Effector memory CD4-positive, alpha-beta T cell (primary cell): Measurements from ENCODE around the gene HHATL.

Experiments
- DNase-seq, 3 donors: peaks; one replicate each; pipeline ENCODE4 v3.0.0-alpha.2; 2020
- H3K27ac ChIP-seq: 2 replicates; pipeline ENCODE4 v1.7.0; 2013; ENCODE audit warnings: mild to moderate bottlenecking, low read length, moderate library complexity; ENCODE audit not compliant: insufficient read depth, poor library complexity, severe bottlenecking
- H3K27me3 ChIP-seq: replicated peaks from 2 replicates; pipeline ENCODE4 v1.7.0; 2013; ENCODE audit warnings: mild to moderate bottlenecking, low read length; ENCODE audit not compliant: insufficient read depth, control insufficient read depth, poor library complexity, severe bottlenecking
- H3K36me3 ChIP-seq: 2 replicates; pipeline ENCODE4 v1.7.0; 2013; ENCODE audit warnings: mild to moderate bottlenecking, low read length, moderate library complexity; ENCODE audit not compliant: control insufficient read depth, insufficient read depth
- H3K4me1 ChIP-seq: 2 replicates; pipeline ENCODE4 v1.7.0; 2013; ENCODE audit warnings: low read length, mild to moderate bottlenecking; ENCODE audit not compliant: control insufficient read depth, insufficient read depth, poor library complexity, severe bottlenecking
- H3K4me3 ChIP-seq: 2 replicates; pipeline ENCODE4 v1.7.0; 2013; ENCODE audit warnings: low read length, low read depth, mild to moderate bottlenecking; ENCODE audit not compliant: insufficient read depth, poor library complexity, severe bottlenecking
- H3K9me3 ChIP-seq: 2 replicates; pipeline ENCODE4 v1.7.0; 2013; ENCODE audit warnings: mild to moderate bottlenecking, low read length, moderate library complexity; ENCODE audit not compliant: control insufficient read depth

The HHATL gene

DNA sequence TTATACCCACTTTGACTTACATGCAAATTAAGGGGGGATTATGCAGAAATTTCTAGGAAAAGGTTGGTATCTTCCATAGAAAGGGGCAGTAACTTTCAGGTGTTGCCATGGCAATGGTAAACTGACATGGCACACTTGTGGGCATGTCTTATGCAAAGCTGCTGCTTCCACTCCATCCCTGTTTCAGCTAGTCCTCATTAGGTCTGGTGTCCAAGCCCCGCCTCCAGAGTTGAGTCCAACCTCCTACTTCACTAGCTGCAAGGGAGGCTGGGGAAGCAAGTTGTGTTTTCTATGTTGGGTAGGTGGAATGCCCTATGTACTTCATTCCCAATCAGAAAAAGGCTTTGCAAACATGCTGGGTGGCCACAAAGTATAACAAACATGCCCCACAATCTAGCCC, 31.9 kb downstream of the HHATL start:
- H3K27me3 ChIP-seq = no peaks in the 10 kb centered on the region
- H3K27ac ChIP-seq = no peak overlapping the region
- H3K4me1 ChIP-seq = no peaks in the 10 kb centered on the region
- no peak for DNase-seq
- H3K4me3 ChIP-seq = no peak overlapping the region
- H3K9me3 ChIP-seq = no peaks in the 10 kb centered on the region
- no peaks in the 10 kb centered on the region for H3K36me3 ChIP-seq

DNA sequence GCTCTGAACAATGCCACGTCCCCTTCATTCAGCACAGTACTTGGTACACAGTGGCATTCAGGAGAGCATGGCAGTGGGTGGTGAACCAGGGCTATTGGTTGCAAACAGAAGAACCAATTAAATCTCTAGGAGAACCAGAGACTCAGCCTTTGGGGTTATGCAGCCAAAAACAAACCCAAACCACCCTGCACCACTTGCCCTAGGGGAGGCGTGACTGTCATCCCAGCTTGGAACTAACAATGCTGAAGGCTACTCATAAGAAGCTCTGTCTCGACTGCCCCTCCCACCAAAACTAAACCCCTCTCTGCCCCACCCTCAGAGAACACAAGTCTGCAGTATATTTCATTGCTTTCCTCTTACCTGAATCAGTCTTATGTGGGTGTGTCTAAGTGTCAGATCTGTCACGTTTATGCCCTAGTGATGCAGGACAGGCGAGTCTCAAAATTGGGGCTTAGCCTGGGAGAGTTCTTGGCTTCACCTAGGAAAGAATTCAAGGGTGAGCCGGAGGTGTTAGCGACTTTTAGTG, 32.5 kb downstream of the HHATL start:
- no peak for DNase-seq
- Histone ChIP-seq H3K9me3 (no peaks in the 10 kb centered on the region), H3K4me3 (no peak overlapping the region), H3K27ac (no peak overlapping the region), H3K4me1 (no peaks in the 10 kb centered on the region), H3K36me3 (no peaks in the 10 kb centered on the region), H3K27me3 (no peaks in the 10 kb centered on the region)

DNA sequence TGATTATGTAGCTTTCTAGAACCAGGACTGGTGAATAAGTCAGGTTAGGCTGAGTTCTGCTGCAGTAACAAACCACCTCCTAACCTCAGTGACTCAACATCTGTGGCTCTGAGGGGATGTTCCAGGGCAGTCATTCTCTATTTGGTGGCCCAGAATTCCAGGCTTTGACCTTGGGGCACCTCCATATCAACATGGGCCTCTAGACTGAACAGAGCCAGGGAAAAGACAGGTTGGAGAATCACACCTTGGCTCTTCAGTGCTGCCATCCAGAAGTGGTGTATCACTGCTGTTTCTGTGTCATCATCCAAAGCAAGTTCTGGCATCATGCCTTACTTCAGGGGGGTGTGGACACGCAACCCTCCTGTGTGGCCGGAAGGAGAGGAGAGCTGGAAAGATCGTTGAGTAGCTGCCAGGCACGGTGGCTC, 33.8 kb downstream of the HHATL start:
- Histone ChIP-seq H3K27ac (no peak overlapping the region), H3K27me3 (no peaks in the 10 kb centered on the region), H3K4me3 (no peak overlapping the region), H3K36me3 (no peaks in the 10 kb centered on the region), H3K4me1 (no peaks in the 10 kb centered on the region), H3K9me3 (no peaks in the 10 kb centered on the region)
- no peak for DNase-seq

DNA sequence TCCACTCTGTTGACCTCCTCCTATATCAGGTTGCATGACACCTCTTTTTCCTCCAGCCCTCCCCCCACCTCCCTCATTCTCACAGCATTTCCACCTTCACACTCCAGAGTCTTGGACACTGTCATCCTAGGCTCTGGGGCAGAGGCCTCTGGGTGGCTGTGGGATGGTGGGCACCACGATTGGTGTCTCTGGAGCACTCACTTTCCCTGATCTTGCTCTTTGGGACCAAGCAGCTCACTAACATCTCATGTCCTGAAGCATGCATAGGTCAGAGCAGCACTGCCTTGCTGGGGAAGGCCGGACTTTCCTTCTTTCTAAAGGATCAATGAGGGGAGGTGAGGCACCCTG, 34.2 kb downstream of the HHATL start:
- no peaks in the 10 kb centered on the region for H3K4me1 ChIP-seq
- no peaks in the 10 kb centered on the region for H3K36me3 ChIP-seq
- H3K9me3 ChIP-seq = no peaks in the 10 kb centered on the region
- no peak for DNase-seq
- H3K27me3 ChIP-seq = no peaks in the 10 kb centered on the region
- no peak overlapping the region for H3K4me3 ChIP-seq
- no peak overlapping the region for H3K27ac ChIP-seq

DNA sequence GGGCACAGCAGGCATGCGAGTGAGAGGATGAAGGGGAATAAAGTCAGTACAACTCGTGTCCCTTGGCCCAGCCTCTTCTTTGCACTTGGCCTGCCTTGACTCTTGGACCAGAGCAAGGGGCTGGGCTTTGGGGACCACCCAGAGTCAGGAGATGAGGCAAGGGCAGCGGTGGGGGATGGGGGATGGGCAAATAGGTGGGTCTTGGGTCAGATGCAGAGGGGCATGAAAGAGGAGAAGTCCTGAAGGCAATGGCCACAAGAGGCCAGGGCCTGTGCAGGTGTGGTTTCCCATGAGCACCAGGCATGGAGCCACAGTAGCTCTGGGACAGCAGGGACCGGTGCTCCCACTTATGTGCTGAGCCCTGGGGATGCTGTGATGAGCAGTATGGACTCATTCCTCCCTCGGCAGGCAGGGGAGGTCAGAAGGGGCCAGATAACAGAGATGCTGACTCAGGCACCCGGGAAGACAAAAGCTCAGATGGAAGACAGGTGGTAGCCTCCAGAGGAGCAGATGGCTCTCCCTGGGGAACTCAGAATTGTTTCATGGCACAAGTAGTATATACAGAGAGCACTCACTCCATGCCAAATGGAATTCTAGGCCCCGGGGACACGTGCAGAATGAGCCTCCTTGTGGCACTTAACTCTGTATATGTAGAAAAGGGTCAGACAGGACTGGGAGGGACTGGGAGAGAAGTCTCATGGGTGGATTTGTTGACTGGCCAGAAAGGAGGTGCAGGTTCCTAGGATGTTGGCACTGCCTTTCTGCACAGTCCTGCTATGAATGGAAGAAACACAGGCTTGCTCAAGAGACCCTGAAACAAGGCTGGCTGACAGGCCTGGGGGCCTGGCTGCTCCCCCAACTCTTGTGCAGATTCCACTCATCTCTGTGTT, 34.8 kb downstream of the HHATL start:
- Histone ChIP-seq H3K4me1 (no peaks in the 10 kb centered on the region), H3K27ac (no peak overlapping the region), H3K36me3 (no peaks in the 10 kb centered on the region), H3K9me3 (no peaks in the 10 kb centered on the region), H3K4me3 (no peak overlapping the region), H3K27me3 (no peaks in the 10 kb centered on the region)
- DNase-seq = no peak

DNA sequence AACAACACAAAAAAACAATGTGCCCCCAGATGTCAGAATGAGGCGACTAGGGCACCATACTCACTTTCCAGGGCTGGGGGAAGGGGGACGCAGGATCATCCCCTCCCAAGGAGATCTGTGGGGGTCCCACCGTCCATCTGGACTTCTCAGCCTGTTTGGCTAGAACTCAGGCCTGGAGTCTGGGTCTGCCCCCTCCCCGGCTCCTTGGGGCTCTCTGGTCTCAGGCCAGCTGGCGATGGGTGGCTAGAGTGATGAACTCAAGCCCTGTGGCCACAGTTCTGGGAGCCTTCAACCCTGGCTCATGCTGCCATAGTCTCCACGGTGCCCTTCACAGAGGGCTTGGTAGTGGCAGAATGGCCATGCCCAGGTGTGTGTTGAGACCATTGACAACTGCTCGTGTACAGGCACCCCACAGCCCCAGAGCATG, 35.5 kb downstream of the HHATL start:
- DNase-seq = no peak
- H3K27me3 ChIP-seq = no peaks in the 10 kb centered on the region

DNA sequence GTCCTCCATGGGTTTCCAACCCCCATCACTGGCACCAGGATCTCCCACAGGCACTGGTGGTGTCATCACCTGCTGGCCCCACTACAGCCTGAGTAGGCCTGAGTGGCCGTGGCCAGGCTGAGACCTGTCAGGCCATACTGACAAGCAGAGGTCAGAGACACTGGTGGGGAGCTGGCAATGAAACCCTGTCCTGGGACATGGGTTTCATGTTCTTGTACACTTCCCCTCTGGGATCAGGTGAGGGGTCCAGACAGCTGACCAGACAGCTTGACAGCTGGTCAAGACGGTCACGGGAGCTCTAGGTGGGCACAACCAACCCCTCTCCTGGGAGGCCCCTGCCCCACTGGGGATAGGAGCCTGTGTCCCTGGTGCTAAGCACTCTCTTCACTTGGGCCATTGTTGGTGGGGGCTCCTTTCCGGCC, 36.0 kb downstream of the HHATL start:
- no peaks in the 10 kb centered on the region for H3K9me3 ChIP-seq
- no peaks in the 10 kb centered on the region for H3K27me3 ChIP-seq
- DNase-seq = no peak
- H3K4me1 ChIP-seq = no peaks in the 10 kb centered on the region
- no peaks in the 10 kb centered on the region for H3K36me3 ChIP-seq
- H3K4me3 ChIP-seq = no peak overlapping the region
- no peak overlapping the region for H3K27ac ChIP-seq

More for the DNA sequence above, 35.5 kb downstream of the HHATL start:
- no peaks in the 10 kb centered on the region for H3K4me1 ChIP-seq
- no peak overlapping the region for H3K4me3 ChIP-seq
- no peaks in the 10 kb centered on the region for H3K36me3 ChIP-seq
- H3K9me3 ChIP-seq = no peaks in the 10 kb centered on the region
- H3K27ac ChIP-seq = no peak overlapping the region

DNA sequence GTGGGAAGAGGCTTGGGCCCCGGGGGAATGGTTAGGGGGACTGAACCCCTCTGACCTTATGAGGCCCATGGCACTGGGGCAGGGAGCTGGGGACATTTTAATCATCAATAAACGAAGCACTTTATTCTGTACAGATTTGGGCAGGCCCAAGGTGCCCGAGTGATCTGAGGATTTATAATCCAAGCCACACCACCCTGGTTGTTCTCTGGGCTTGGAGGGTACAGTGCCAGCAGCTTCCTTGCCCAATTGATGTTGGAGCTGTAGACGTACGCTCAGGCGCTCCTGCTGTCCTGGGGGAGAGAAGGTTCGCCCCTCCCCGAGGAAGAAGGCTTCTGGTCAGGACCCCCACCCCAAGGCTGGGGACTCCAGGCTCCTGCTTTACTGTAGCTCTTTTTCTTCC, 36.6 kb downstream of the HHATL start:
- H3K36me3 ChIP-seq = no peaks in the 10 kb centered on the region
- H3K27ac ChIP-seq = no peak overlapping the region
- H3K4me3 ChIP-seq = no peak overlapping the region
- no peaks in the 10 kb centered on the region for H3K9me3 ChIP-seq
- no peaks in the 10 kb centered on the region for H3K27me3 ChIP-seq
- H3K4me1 ChIP-seq = no peaks in the 10 kb centered on the region
- no peak for DNase-seq

DNA sequence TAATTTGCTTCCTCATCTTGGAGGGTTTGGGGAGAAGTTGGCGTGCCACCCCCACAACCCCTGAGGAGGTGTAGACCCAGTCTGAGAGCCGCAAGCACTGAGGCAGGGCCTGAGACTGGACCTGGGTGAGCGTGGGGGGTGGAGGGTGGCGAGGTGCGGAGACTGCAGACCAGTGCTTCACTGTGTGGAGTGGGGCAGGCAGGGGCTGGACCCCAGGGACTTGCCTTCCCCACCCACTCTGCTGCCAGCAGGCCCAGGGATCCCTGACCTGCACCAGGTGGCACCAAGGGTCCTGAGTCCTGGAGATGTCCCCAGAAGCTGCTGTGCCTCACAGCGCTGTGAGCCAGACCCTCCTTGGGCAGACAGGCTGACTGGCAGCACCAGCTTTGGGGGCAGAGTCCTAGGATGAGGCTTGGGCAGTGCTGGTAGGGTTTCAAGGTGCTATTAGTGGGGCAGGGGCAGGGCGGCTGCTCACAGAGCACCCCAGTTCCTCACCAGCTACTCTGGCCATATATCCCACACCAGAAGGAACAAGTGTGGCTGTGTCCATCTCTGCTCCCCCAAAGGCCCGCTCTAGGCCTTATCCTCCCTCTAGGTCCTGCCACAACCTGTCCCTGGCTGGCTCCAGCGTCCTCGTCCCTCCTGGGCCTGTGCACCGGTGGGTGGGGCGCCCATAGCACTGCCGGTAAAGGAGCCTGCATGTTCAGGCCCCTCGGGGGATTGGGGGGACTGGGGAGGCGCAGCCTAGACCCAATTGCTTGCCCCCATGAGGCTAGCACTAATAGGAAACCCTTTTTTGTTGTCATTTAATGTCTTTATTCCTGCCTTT, 37.3 kb downstream of the HHATL start:
- H3K9me3 ChIP-seq = no peaks in the 10 kb centered on the region
- no peaks in the 10 kb centered on the region for H3K4me1 ChIP-seq
- no peaks in the 10 kb centered on the region for H3K36me3 ChIP-seq
- H3K27me3 ChIP-seq = no peaks in the 10 kb centered on the region
- no peak overlapping the region for H3K27ac ChIP-seq
- H3K4me3 ChIP-seq = no peak overlapping the region
- no peak for DNase-seq

DNA sequence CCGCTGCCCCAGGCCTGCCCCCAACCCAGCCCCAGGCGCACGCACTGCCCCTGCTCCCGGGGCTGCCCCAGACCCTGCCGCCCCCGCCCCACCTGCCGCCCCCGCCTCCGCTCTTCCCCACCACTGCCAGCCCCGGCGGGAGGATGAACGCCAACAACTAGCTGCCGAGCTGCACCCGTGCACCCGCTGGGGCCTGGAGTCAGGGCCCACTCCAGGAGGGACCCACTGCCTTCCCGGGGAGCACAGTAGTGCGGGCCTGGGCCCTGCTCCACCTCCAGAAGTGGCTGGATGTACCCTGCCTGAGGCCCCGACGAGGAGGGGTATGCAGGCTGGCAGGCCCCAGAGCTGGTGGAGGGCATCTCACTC, 38.2 kb downstream of the HHATL start:
- Histone ChIP-seq H3K27ac (no peak overlapping the region), H3K36me3 (no peaks in the 10 kb centered on the region), H3K4me3 (no peak overlapping the region), H3K9me3 (no peaks in the 10 kb centered on the region), H3K4me1 (no peaks in the 10 kb centered on the region), H3K27me3 (no peaks in the 10 kb centered on the region)
- DNase-seq = no peak
